HEK293T (cell line): ENCODE data around the gene COQ7.
A peak's percentile ranks its signal among the peaks of the same experiment; 100 is the strongest.

Experiments
- CTCF ChIA-PET: fragments of 350-600 bp; formaldehyde crosslinking; extraction: SDS; loops from one replicate; lab custom pipeline; 2021; ENCODE audit warnings: antibody characterized with exemption, inconsistent platforms; lab: Yijun Ruan, JAX
- POLR2A ChIA-PET: fragments of 350-600 bp; formaldehyde crosslinking; extraction: SDS; loops from one replicate; lab custom pipeline; 2020; ENCODE audit warnings: antibody characterized with exemption, inconsistent platforms; lab: Yijun Ruan, JAX
- DNase-seq: peaks from one replicate; pipeline ENCODE4 v3.0.0; 2012; ENCODE audit warnings: mixed read lengths; ENCODE audit errors: extremely low spot score
- ARNT ChIP-seq: fragments of 450-650 bp; IDR thresholded peaks from 2 replicates; pipeline ENCODE4 v1.6.1; 2017; ENCODE audit warnings: mild to moderate bottlenecking
- BHLHE40 ChIP-seq: fragments of 450-650 bp; IDR thresholded peaks from 2 replicates; pipeline ENCODE4 v1.6.1; 2016; ENCODE audit warnings: mild to moderate bottlenecking, moderate library complexity, borderline replicate concordance
- CTBP1 ChIP-seq: fragments of 450-650 bp; IDR thresholded peaks from 2 replicates; pipeline ENCODE4 v1.6.1; 2016; ENCODE audit warnings: borderline replicate concordance
- ELF4 ChIP-seq: fragments of 450-650 bp; IDR thresholded peaks from 2 replicates; pipeline ENCODE4 v1.6.1; 2017; ENCODE audit warnings: antibody characterized with exemption
- FOXA1 ChIP-seq: fragments of 450-650 bp; IDR thresholded peaks from 2 replicates; pipeline ENCODE4 v1.6.1; 2016; ENCODE audit warnings: mild to moderate bottlenecking
- FOXK2 ChIP-seq: fragments of 450-650 bp; IDR thresholded peaks from 2 replicates; pipeline ENCODE4 v1.6.1; 2016; ENCODE audit warnings: mild to moderate bottlenecking
- FOXM1 ChIP-seq: fragments of 450-650 bp; IDR thresholded peaks from 2 replicates; pipeline ENCODE4 v1.6.1; 2017; ENCODE audit warnings: mild to moderate bottlenecking, borderline replicate concordance
- HDGF ChIP-seq: fragments of 450-650 bp; IDR thresholded peaks from 2 replicates; pipeline ENCODE4 v1.6.1; 2017; ENCODE audit warnings: antibody characterized with exemption, borderline replicate concordance
- L3MBTL2 ChIP-seq: fragments of 450-650 bp; conservative IDR thresholded peaks from 2 replicates; pipeline ENCODE4 v1.6.1; 2016; ENCODE audit warnings: mild to moderate bottlenecking
- LEF1 ChIP-seq: fragments of 450-650 bp; IDR thresholded peaks from 2 replicates; pipeline ENCODE4 v1.6.1; 2017; ENCODE audit warnings: mild to moderate bottlenecking, borderline replicate concordance
- NFRKB ChIP-seq: fragments of 450-650 bp; IDR thresholded peaks from 2 replicates; pipeline ENCODE4 v1.6.1; 2016; ENCODE audit warnings: mild to moderate bottlenecking, moderate library complexity
- PKNOX1 ChIP-seq: fragments of 450-650 bp; IDR thresholded peaks from 2 replicates; pipeline ENCODE4 v1.6.1; 2016
- SP1 ChIP-seq: fragments of 450-650 bp; IDR thresholded peaks from 2 replicates; pipeline ENCODE4 v1.6.1; 2017
- SUZ12 ChIP-seq: fragments of 450-650 bp; IDR thresholded peaks from 2 replicates; pipeline ENCODE4 v1.6.1; 2016; ENCODE audit warnings: mild to moderate bottlenecking
- TARDBP ChIP-seq: fragments of 450-650 bp; IDR thresholded peaks from 2 replicates; pipeline ENCODE4 v1.6.1; 2016
- ZNF384 ChIP-seq: fragments of 450-650 bp; IDR thresholded peaks from 2 replicates; pipeline ENCODE4 v1.6.1; 2016

The COQ7 gene

DNA sequence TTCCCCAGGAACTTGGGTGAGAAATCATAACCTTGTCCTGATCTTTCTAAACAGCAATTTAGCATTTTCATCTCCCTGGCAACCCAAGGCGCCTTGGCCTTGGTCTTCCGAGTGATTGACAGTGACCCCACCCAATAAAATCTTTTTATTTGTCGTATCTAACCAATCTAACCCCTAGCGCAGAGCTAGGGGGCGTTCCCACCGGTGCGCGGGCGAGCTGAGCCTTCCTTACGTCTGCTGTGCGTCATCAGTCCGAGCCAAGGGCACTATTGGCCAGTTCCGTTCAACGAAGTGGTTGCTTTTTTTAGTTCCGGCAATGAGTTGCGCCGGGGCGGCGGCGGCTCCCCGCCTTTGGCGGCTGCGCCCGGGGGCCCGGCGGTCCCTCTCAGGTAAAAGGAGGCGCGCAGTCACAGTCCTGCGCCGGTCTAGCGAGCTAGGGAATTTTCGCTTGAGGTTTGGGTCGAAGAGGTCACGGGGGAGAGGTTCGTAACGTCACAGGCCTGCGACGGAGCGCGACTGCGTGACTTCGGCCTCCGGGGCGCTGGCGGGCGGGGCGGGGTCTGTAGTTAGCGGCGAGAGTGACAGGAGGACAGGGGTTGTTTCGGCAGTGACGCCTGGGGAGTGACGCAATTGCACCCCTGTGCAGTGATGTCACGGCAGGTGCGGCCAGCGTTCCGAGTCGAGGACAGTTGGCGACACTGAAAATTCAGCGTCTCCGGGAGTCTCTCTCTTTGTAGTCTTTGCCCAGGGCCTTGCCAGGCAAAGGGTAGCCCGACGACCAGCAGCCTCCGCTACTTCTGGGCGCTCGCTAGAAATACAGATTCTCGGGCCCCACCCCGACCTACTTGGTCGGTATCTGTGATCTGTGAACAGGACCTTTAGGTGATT, at the start of gene COQ7:
COQ7 (plus strand) TSS at position 266 of the 888 bp plus-strand sequence; CDS start at position 317, 51 bp downstream.
- POLR2A ChIA-PET: interaction anchor here (0.7 to 1.7 kb wide), 12 partner anchors 10 to 279 kb away, joined by 3 to 8 read pairs (median 3); partner anchors contain the start of genes RPS15A and TMC7
- TF ChIP-seq CTBP1 (0 out of 2 replicates have a peak, but pooled peaks have one; percentile 29), LEF1 (no peak), ARNT (no peak), BHLHE40 (no peak), ELF4 (peak; percentile 54; the same call in 1 of the 2 replicates), FOXM1 (no peak), HDGF (no peak), SP1 (no peak), FOXA1 (no peak), SUZ12 (no peak), ZNF384 (no peak), PKNOX1 (peak; percentile 99), L3MBTL2 (peak; percentile 64), NFRKB (no peak), TARDBP (peak; percentile 75), FOXK2 (no peak)
- peak; percentile 97 for DNase-seq
- CTCF ChIA-PET: interaction anchor here (0.6 to 1.0 kb wide), 5 partner anchors 19 to 95 kb away, joined by 3 to 7 read pairs (median 3); no protein-coding TSS in a partner anchor

- TF ChIP-seq BHLHE40: no peak
- TF ChIP-seq L3MBTL2: no peak
- TF ChIP-seq FOXA1: no peak
- TF ChIP-seq SUZ12: no peak
- no peak for TF ChIP-seq FOXM1
- TF ChIP-seq NFRKB: no peak
- TF ChIP-seq ZNF384: no peak
- TF ChIP-seq LEF1: no peak
- DNase-seq: no peak
- ChIA-PET CTCF (no interaction called here), POLR2A (no interaction called here)
Observed at GRCh38 chr16:19020689-19021088, 46.7 kb upstream of the COQ7 start.

GRCh38 chr16:19021747-19022146, 45.7 kb upstream of the COQ7 start:
- TF ChIP-seq L3MBTL2 (no peak), PKNOX1 (no peak), HDGF (no peak), NFRKB (no peak), FOXM1 (no peak), ELF4 (no peak), TARDBP (no peak), CTBP1 (no peak), ZNF384 (no peak), FOXA1 (no peak), LEF1 (no peak), SUZ12 (no peak), FOXK2 (no peak), ARNT (no peak), BHLHE40 (no peak), SP1 (no peak)
- CTCF ChIA-PET: no interaction called here
- no peak for DNase-seq
- POLR2A ChIA-PET: no interaction called here

GRCh38 chr16:19027416-19027815, 40.0 kb upstream of the COQ7 start:
- DNase-seq: no peak
- POLR2A ChIA-PET: no interaction called here

GRCh38 chr16:19029980-19030379, 37.4 kb upstream of the COQ7 start:
- no peak for DNase-seq
- TF ChIP-seq HDGF (no peak), CTBP1 (no peak), ZNF384 (no peak), SP1 (no peak), NFRKB (no peak), ELF4 (no peak), FOXA1 (no peak), ARNT (no peak), LEF1 (no peak), FOXM1 (no peak), L3MBTL2 (no peak), TARDBP (no peak), BHLHE40 (no peak), PKNOX1 (no peak), SUZ12 (no peak)
- POLR2A ChIA-PET: no interaction called here
- CTCF ChIA-PET: no interaction called here

More at GRCh38 chr16:19027416-19027815, 40.0 kb upstream of the COQ7 start:
- TF ChIP-seq SP1: no peak
- TF ChIP-seq FOXA1: no peak
- TF ChIP-seq LEF1: no peak
- TF ChIP-seq ARNT: no peak
- TF ChIP-seq L3MBTL2: no peak
- no peak for TF ChIP-seq BHLHE40
- no peak for TF ChIP-seq CTBP1
- no peak for TF ChIP-seq HDGF
- no peak for TF ChIP-seq PKNOX1
- TF ChIP-seq FOXM1: no peak
- CTCF ChIA-PET: no interaction called here
